T-helper 17 cell (primary cell): Measurements from ENCODE around the gene LRRC27. TPM values are rescaled to one million over a fixed set of nuclear protein-coding genes. Genes with fewer than 3 reads are reported as not detected.
"Not testable (repeated sequence)": the region's sequence is repeated elsewhere in the genome, so short reads cannot be mapped to it uniquely, and the experiment has no call there.

Experiments used
- ATAC-seq: fragments of 150-1000 bp; cut with Tn5 transposase; 2 replicates; pipeline ENCODE4 v1.10.0; 2021; ENCODE audit warnings: mild to moderate bottlenecking, moderate library complexity
- DNase-seq, 3 donors: peaks; one replicate each; pipeline versions ENCODE4 v3.0.0 to v3.0.0-alpha.2; 2020 to 2021
- H3K9me3 ChIP-seq: one replicate; pipeline ENCODE4 v1.7.0; 2013; ENCODE audit warnings: low read length, mild to moderate bottlenecking; ENCODE audit not compliant: control insufficient read depth, poor library complexity, severe bottlenecking
- H3K27ac Mint-ChIP-seq: one replicate; pipeline ENCODE4 v1.8.0; 2022; ENCODE audit warnings: mild to moderate bottlenecking, moderate library complexity, mixed read lengths
- H3K27me3 Mint-ChIP-seq: one replicate; pipeline ENCODE4 v1.8.0; 2022; ENCODE audit warnings: mixed read lengths
- H3K36me3 Mint-ChIP-seq: one replicate; pipeline ENCODE4 v1.8.0; 2022; ENCODE audit warnings: low read depth, mixed read lengths
- H3K4me1 Mint-ChIP-seq: one replicate; pipeline ENCODE4 v1.8.0; 2022; ENCODE audit warnings: mild to moderate bottlenecking, mixed read lengths
- H3K4me3 Mint-ChIP-seq: one replicate; pipeline ENCODE4 v1.8.0; 2022; ENCODE audit warnings: mild to moderate bottlenecking, moderate library complexity, mixed read lengths
- total RNA-seq, 4 donors: library from RNA in 2 of 4; stranded (reverse) in 2 of 4; gene quantifications; one replicate each; pipeline ENCODE4 v1.2.3 and lab custom pipeline; 2022 to 2026

Gene LRRC27
- total RNA-seq, 2 donors from 2014 or later = 3.5 to 7.6 TPM

- Mint-ChIP-seq H3K4me3 (peak overlapping the region; percentile 94), H3K27ac (peak overlapping the region; percentile 90), H3K36me3 (peaks cover 4% of the 10 kb centered on the region), H3K4me1 (peaks cover 47% of the 10 kb centered on the region), H3K27me3 (no peaks in the 10 kb centered on the region)
- ATAC-seq (peak; percentile 46), DNase-seq (no peak)
- no peaks in the 10 kb centered on the region for H3K9me3 ChIP-seq
These were observed 401 bp downstream of the LRRC27 start for GRCh38 chr10:132332433-132332754.

GRCh38 chr10:132333386-132333785, 1.4 kb downstream of the LRRC27 start:
- ATAC-seq (no peak), DNase-seq (no peak)
- H3K9me3 ChIP-seq = no peaks in the 10 kb centered on the region
- H3K36me3 Mint-ChIP-seq = peaks cover 4% of the 10 kb centered on the region
- H3K27ac Mint-ChIP-seq = peak overlapping the region; percentile 90
- H3K4me3 Mint-ChIP-seq = peak overlapping the region; percentile 94
- no peaks in the 10 kb centered on the region for H3K27me3 Mint-ChIP-seq
- H3K4me1 Mint-ChIP-seq = peaks cover 44% of the 10 kb centered on the region

GRCh38 chr10:132334631-132335188, 2.7 kb downstream of the LRRC27 start:
- no peak overlapping the region for H3K27ac Mint-ChIP-seq
- DNase-seq (no peak), ATAC-seq (no peak)
- peaks cover 4% of the 10 kb centered on the region for H3K36me3 Mint-ChIP-seq
- H3K27me3 Mint-ChIP-seq = no peaks in the 10 kb centered on the region
- H3K4me3 Mint-ChIP-seq = no peak overlapping the region
- no peaks in the 10 kb centered on the region for H3K9me3 ChIP-seq
- H3K4me1 Mint-ChIP-seq = peaks cover 34% of the 10 kb centered on the region

GRCh38 chr10:132335189-132336063, 3.4 kb downstream of the LRRC27 start:
- no peaks in the 10 kb centered on the region for H3K27me3 Mint-ChIP-seq
- DNase-seq = no peak
- peaks cover 4% of the 10 kb centered on the region for H3K36me3 Mint-ChIP-seq
- peak overlapping the region; percentile 75 for H3K4me3 Mint-ChIP-seq
- H3K4me1 Mint-ChIP-seq = peaks cover 26% of the 10 kb centered on the region
- ATAC-seq = no peak
- H3K27ac Mint-ChIP-seq = peak overlapping the region; percentile 47
- H3K9me3 ChIP-seq = no peaks in the 10 kb centered on the region

GRCh38 chr10:132336064-132336746, 4.2 kb downstream of the LRRC27 start:
- H3K9me3 ChIP-seq = no peaks in the 10 kb centered on the region
- no peak for ATAC-seq
- peaks cover 26% of the 10 kb centered on the region for H3K4me1 Mint-ChIP-seq
- H3K27ac Mint-ChIP-seq = peak overlapping the region; percentile 47
- H3K36me3 Mint-ChIP-seq = peaks cover 4% of the 10 kb centered on the region
- no peak for DNase-seq
- H3K4me3 Mint-ChIP-seq = no peak overlapping the region
- H3K27me3 Mint-ChIP-seq = no peaks in the 10 kb centered on the region

- DNase-seq (no peak), ATAC-seq (no peak)
- no peaks in the 10 kb centered on the region for H3K9me3 ChIP-seq
- Mint-ChIP-seq H3K27me3 (no peaks in the 10 kb centered on the region), H3K4me1 (peaks cover 20% of the 10 kb centered on the region), H3K27ac (peak overlapping the region; percentile 77), H3K4me3 (peak overlapping the region; percentile 92), H3K36me3 (peaks cover 3% of the 10 kb centered on the region)
These were observed 5.0 kb downstream of the LRRC27 start for GRCh38 chr10:132336919-132337407.

- not testable (repeated sequence) for H3K27me3 Mint-ChIP-seq, ATAC-seq, H3K36me3 Mint-ChIP-seq, DNase-seq, H3K9me3 ChIP-seq, H3K27ac Mint-ChIP-seq, H3K4me3 Mint-ChIP-seq
- H3K4me1 Mint-ChIP-seq = peaks cover 20% of the 10 kb centered on the region
These were observed 5.9 kb downstream of the LRRC27 start for GRCh38 chr10:132337854-132338253.

GRCh38 chr10:132338876-132339275, 6.9 kb downstream of the LRRC27 start:
- Mint-ChIP-seq H3K36me3 (peaks cover 6% of the 10 kb centered on the region), H3K27me3 (no peaks in the 10 kb centered on the region), H3K4me1 (peaks cover 14% of the 10 kb centered on the region), H3K4me3 (no peak overlapping the region), H3K27ac (no peak overlapping the region)
- H3K9me3 ChIP-seq = no peaks in the 10 kb centered on the region
- no peak for ATAC-seq
- no peak for DNase-seq

GRCh38 chr10:132339276-132339675, 7.3 kb downstream of the LRRC27 start:
- ATAC-seq = no peak
- Mint-ChIP-seq H3K27me3 (no peaks in the 10 kb centered on the region), H3K4me1 (peaks cover 14% of the 10 kb centered on the region), H3K27ac (no peak overlapping the region), H3K4me3 (no peak overlapping the region), H3K36me3 (peaks cover 6% of the 10 kb centered on the region)
- H3K9me3 ChIP-seq = no peaks in the 10 kb centered on the region
- no peak for DNase-seq

GRCh38 chr10:132341017-132341416, 9.0 kb downstream of the LRRC27 start:
- H3K27ac Mint-ChIP-seq = no peak overlapping the region
- no peaks in the 10 kb centered on the region for H3K9me3 ChIP-seq
- DNase-seq (no peak), ATAC-seq (no peak)
- H3K27me3 Mint-ChIP-seq = no peaks in the 10 kb centered on the region
- H3K4me1 Mint-ChIP-seq = peaks cover 14% of the 10 kb centered on the region
- peaks cover 3% of the 10 kb centered on the region for H3K36me3 Mint-ChIP-seq
- H3K4me3 Mint-ChIP-seq = no peak overlapping the region

GRCh38 chr10:132341781-132342180, 9.8 kb downstream of the LRRC27 start:
- ATAC-seq (no peak), DNase-seq (no peak)
- Mint-ChIP-seq H3K4me1 (peaks cover 10% of the 10 kb centered on the region), H3K36me3 (peaks cover 3% of the 10 kb centered on the region), H3K27me3 (no peaks in the 10 kb centered on the region), H3K4me3 (no peak overlapping the region), H3K27ac (no peak overlapping the region)
- no peaks in the 10 kb centered on the region for H3K9me3 ChIP-seq

- Mint-ChIP-seq H3K27me3 (no peaks in the 10 kb centered on the region), H3K27ac (no peak overlapping the region), H3K36me3 (peaks cover 3% of the 10 kb centered on the region)
These were observed 10.6 kb downstream of the LRRC27 start for GRCh38 chr10:132342553-132342952.

GRCh38 chr10:132344386-132344785, 12.4 kb downstream of the LRRC27 start:
- H3K9me3 ChIP-seq = no peaks in the 10 kb centered on the region
- H3K4me3 Mint-ChIP-seq = no peak overlapping the region
- H3K36me3 Mint-ChIP-seq = peaks cover 3% of the 10 kb centered on the region
- peaks cover 2% of the 10 kb centered on the region for H3K4me1 Mint-ChIP-seq
- DNase-seq (no peak), ATAC-seq (no peak)
- no peak overlapping the region for H3K27ac Mint-ChIP-seq
- no peaks in the 10 kb centered on the region for H3K27me3 Mint-ChIP-seq

More at GRCh38 chr10:132342553-132342952, 10.6 kb downstream of the LRRC27 start:
- Mint-ChIP-seq H3K4me3 (no peak overlapping the region), H3K4me1 (peaks cover 3% of the 10 kb centered on the region)
- no peak for ATAC-seq
- H3K9me3 ChIP-seq = no peaks in the 10 kb centered on the region
- DNase-seq = no peak
